Measurements from ENCODE around the gene PHF1.
A peak's percentile ranks its signal among the peaks of the same experiment; 100 is the strongest.
"Not testable (repeated sequence)": the region's sequence is repeated elsewhere in the genome, so short reads cannot be mapped to it uniquely, and the experiment has no call there.

Gene PHF1

GRCh38 chr6:33410711-33411631, at the start of gene PHF1:
PHF1 (plus strand) TSS chr6:33411014; CDS start chr6:33412264, 1,250 bp downstream.
- DNase-seq = peak in 1 of 2 experiments; percentile 88

- not testable (repeated sequence) for DNase-seq
These were observed 47.3 kb upstream of the PHF1 start for GRCh38 chr6:33363486-33363885.

GRCh38 chr6:33364475-33365205, 46.2 kb upstream of the PHF1 start:
- peak in 1 of 2 experiments; percentile 10 for DNase-seq

GRCh38 chr6:33365206-33365971, 45.4 kb upstream of the PHF1 start:
- not testable (repeated sequence) for DNase-seq

- no peak for DNase-seq
These were observed 43.7 kb upstream of the PHF1 start for GRCh38 chr6:33367009-33367714.

GRCh38 chr6:33367715-33368025, 43.1 kb upstream of the PHF1 start:
- DNase-seq = not testable (repeated sequence)

- DNase-seq = not testable (repeated sequence)
These were observed 38.9 kb upstream of the PHF1 start for GRCh38 chr6:33371901-33372300.

GRCh38 chr6:33372526-33373123, 38.2 kb upstream of the PHF1 start:
- DNase-seq = no peak

- DNase-seq = no peak
These were observed 36.6 kb upstream of the PHF1 start for GRCh38 chr6:33373960-33374910.

GRCh38 chr6:33375143-33375671, 35.6 kb upstream of the PHF1 start:
- no peak for DNase-seq

GRCh38 chr6:33377171-33377570, 33.6 kb upstream of the PHF1 start:
- no peak for DNase-seq

- DNase-seq = not testable (repeated sequence)
These were observed 31.6 kb upstream of the PHF1 start for GRCh38 chr6:33379184-33379583.

- DNase-seq = peak in 1 of 2 experiments; percentile 57
These were observed 30.4 kb upstream of the PHF1 start for GRCh38 chr6:33380272-33380981.

GRCh38 chr6:33383427-33384185, 27.2 kb upstream of the PHF1 start:
- DNase-seq = no peak

GRCh38 chr6:33384581-33385020, 26.2 kb upstream of the PHF1 start:
- DNase-seq = no peak

- DNase-seq = no peak
These were observed 20.6 kb upstream of the PHF1 start for GRCh38 chr6:33390173-33390572.

GRCh38 chr6:33390767-33391277, 20.0 kb upstream of the PHF1 start:
- DNase-seq = no peak

GRCh38 chr6:33391278-33391921, 19.4 kb upstream of the PHF1 start, which contains the start of gene KIFC1:
KIFC1 (plus strand) TSS chr6:33391823; CDS start chr6:33391986, 163 bp downstream.
- peak; percentile 99 for DNase-seq

Measured in NCI-H526 (cell line).